NCI-H1930 (cell line): ENCODE data around the gene CREB1.
A peak's percentile ranks its signal among the peaks of the same experiment; 100 is the strongest.
"Not testable (repeated sequence)": the region's sequence is repeated elsewhere in the genome, so short reads cannot be mapped to it uniquely, and the experiment has no call there.

Source experiments
- DNase-seq, 2 experiments: peaks; one replicate each; lab custom pipeline; 2025; lab: John Stamatoyannopoulos, UW

The CREB1 gene

GRCh38 chr2:207529330-207530159, at the start of gene CREB1:
Gene CREB1 (plus strand): TSS chr2:207529962. CDS start chr2:207555636, 25,674 bp downstream.
- peak; percentile 92 to 94 for DNase-seq

GRCh38 chr2:207480521-207481040, 49.2 kb upstream of the CREB1 start:
- no peak for DNase-seq

- DNase-seq = no peak
Measured at GRCh38 chr2:207481924-207482323, 47.8 kb upstream of the CREB1 start.

- no peak for DNase-seq
Measured at GRCh38 chr2:207482630-207483029, 47.1 kb upstream of the CREB1 start.

GRCh38 chr2:207483066-207483465, 46.7 kb upstream of the CREB1 start:
- no peak for DNase-seq

- no peak for DNase-seq
Measured at GRCh38 chr2:207483477-207483876, 46.3 kb upstream of the CREB1 start.

GRCh38 chr2:207484444-207485391, 45.0 kb upstream of the CREB1 start:
- DNase-seq = no peak

- no peak for DNase-seq
Measured at GRCh38 chr2:207487650-207488311, 42.0 kb upstream of the CREB1 start.

GRCh38 chr2:207489251-207489650, 40.5 kb upstream of the CREB1 start:
- no peak for DNase-seq

- no peak for DNase-seq
Measured at GRCh38 chr2:207490441-207490840, 39.3 kb upstream of the CREB1 start.

- no peak for DNase-seq
Measured at GRCh38 chr2:207491086-207491485, 38.7 kb upstream of the CREB1 start.

GRCh38 chr2:207491956-207492355, 37.8 kb upstream of the CREB1 start:
- DNase-seq = no peak

GRCh38 chr2:207492461-207492860, 37.3 kb upstream of the CREB1 start:
- DNase-seq = no peak

GRCh38 chr2:207494137-207494536, 35.6 kb upstream of the CREB1 start:
- no peak for DNase-seq

GRCh38 chr2:207496936-207497335, 32.8 kb upstream of the CREB1 start:
- not testable (repeated sequence) for DNase-seq

GRCh38 chr2:207497596-207497995, 32.2 kb upstream of the CREB1 start:
- DNase-seq = no peak

- no peak for DNase-seq
Measured at GRCh38 chr2:207498427-207498826, 31.3 kb upstream of the CREB1 start.

GRCh38 chr2:207499114-207499513, 30.6 kb upstream of the CREB1 start:
- DNase-seq = no peak

- DNase-seq = no peak
Measured at GRCh38 chr2:207501802-207502576, 27.8 kb upstream of the CREB1 start.

GRCh38 chr2:207502577-207503198, 27.1 kb upstream of the CREB1 start:
- DNase-seq = no peak

GRCh38 chr2:207503234-207503633, 26.5 kb upstream of the CREB1 start:
- DNase-seq = no peak
